Liver (tissue), 3 donors: ENCODE results near the gene CACNA1C.

Source experiments
- EGR1 ChIP-seq, 2 donors: IDR thresholded peaks; 2 replicates each; pipeline ENCODE4 v1.6.1; 2016 to 2018; ENCODE audit warnings: antibody characterized with exemption in 2 of 2, low read depth in 2 of 2
- JUND ChIP-seq, 2 donors: IDR thresholded peaks; 2 replicates each; pipeline ENCODE4 v1.6.1; 2016; ENCODE audit warnings: antibody characterized with exemption in 2 of 2
- SP1 ChIP-seq: IDR thresholded peaks from 2 replicates; pipeline ENCODE4 v1.6.1; 2018; ENCODE audit warnings: antibody characterized with exemption, mild to moderate bottlenecking
- ZBTB33 ChIP-seq: IDR thresholded peaks from 2 replicates; pipeline ENCODE4 v1.6.1; 2016; ENCODE audit warnings: antibody characterized with exemption
- TF ChIP-seq, protein P1 (sequence below): fragments of 150-350 bp; IDR thresholded peaks from 2 replicates; pipeline ENCODE4 v1.5.1; 2017; ENCODE audit warnings: improper control_type of control experiment, low read depth, low read length; ENCODE audit not compliant: missing input control
- donor health status: healthy.
- donor health status: healthy.

DNA sequence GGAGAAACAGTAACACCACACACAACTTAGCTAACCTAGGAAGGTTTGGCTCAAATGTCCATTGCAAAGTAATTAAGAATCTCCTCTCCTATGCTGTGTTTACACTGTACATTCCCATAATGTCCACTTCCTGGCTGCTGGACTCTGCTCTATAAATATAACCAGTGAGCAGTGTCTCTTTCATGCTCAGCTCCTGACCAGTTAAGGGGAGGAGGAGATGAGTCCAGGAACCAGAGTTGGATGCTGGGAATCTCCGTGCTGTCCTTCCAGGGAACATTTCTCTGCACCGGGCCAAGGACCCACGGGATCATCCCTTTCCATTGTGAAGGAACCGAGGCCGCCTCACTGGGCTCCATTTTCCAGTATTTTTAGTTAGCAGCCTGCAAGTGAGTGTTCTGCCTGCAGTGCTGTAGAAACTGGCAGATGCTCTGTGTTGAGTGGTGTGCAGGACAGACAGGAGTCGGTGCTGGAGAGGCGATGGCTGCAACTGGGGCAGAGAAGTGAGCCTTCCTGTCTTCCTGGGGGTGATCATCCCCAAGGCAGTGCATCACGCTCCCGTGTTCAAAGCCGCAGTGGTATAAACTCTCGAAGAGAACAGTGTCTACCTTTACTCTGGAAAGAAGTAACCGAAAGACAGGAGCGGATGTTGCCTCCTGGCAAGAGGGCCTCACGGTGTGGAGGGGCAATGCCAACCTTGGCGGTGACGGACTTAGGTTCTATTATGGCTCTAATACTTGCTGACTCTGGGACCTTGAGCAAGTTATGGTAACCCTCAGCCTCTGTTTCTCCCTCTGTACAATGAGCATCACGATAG, 195.5 kb downstream of the CACNA1C start:
- TF ChIP-seq, protein P1, sequence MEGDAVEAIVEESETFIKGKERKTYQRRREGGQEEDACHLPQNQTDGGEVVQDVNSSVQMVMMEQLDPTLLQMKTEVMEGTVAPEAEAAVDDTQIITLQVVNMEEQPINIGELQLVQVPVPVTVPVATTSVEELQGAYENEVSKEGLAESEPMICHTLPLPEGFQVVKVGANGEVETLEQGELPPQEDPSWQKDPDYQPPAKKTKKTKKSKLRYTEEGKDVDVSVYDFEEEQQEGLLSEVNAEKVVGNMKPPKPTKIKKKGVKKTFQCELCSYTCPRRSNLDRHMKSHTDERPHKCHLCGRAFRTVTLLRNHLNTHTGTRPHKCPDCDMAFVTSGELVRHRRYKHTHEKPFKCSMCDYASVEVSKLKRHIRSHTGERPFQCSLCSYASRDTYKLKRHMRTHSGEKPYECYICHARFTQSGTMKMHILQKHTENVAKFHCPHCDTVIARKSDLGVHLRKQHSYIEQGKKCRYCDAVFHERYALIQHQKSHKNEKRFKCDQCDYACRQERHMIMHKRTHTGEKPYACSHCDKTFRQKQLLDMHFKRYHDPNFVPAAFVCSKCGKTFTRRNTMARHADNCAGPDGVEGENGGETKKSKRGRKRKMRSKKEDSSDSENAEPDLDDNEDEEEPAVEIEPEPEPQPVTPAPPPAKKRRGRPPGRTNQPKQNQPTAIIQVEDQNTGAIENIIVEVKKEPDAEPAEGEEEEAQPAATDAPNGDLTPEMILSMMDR = no peak
- TF ChIP-seq EGR1 (IDR thresholded peaks at IDR 0.05; ENCODE audit: low read depth in 2 of 2) (no peak), JUND (IDR thresholded peaks at IDR 0.05) (no peak), SP1 (no peak), ZBTB33 (no peak)
